HUES64 (cell line): ENCODE measurements around the gene PLA2G6.
A peak's percentile ranks its signal among the peaks of the same experiment; 100 is the strongest.

ENCODE experiments used
- H3K27ac ChIP-seq: 2 replicates; pipeline ENCODE4 v1.7.0; 2013; ENCODE audit warnings: low read depth, low read length, inconsistent platforms
- H3K27me3 ChIP-seq: 2 replicates; pipeline ENCODE4 v1.6.1; 2013; ENCODE audit warnings: mild to moderate bottlenecking, low read length; ENCODE audit not compliant: insufficient read depth
- H3K36me3 ChIP-seq: 2 replicates; pipeline ENCODE4 v1.6.1; 2013; ENCODE audit warnings: mild to moderate bottlenecking, low read length; ENCODE audit not compliant: insufficient read depth
- H3K4me1 ChIP-seq: 2 replicates; pipeline ENCODE4 v1.6.1; 2013; ENCODE audit warnings: mild to moderate bottlenecking, low read length, moderate library complexity; ENCODE audit not compliant: insufficient read depth
- H3K4me3 ChIP-seq: 2 replicates; pipeline ENCODE4 v1.5.1; 2013; ENCODE audit warnings: mild to moderate bottlenecking, low read length, moderate library complexity
- H3K9ac ChIP-seq: 2 replicates; pipeline ENCODE4 v1.6.1; 2013; ENCODE audit warnings: mild to moderate bottlenecking, low read depth, low read length
- H3K9me3 ChIP-seq: 2 replicates; pipeline ENCODE4 v1.6.1; 2013; ENCODE audit warnings: low read depth, low read length; ENCODE audit not compliant: insufficient read depth
- WGBS: fragments of 150-250, 120-280 bp; methylation state at CpG from one replicate; pipeline ENCODE4 v1.1.7; 2013; ENCODE audit warnings: missing lambda C conversion rate; 5-methylcytosine and 5-hydroxymethylcytosine counted together

The PLA2G6 gene

GRCh38 chr22:38221908-38222796 lies 40.5 kb upstream of the PLA2G6 start:
- no peak overlapping the region for H3K27ac ChIP-seq
- 92% methylated on average over 25 of the region's 25 CpGs for WGBS

GRCh38 chr22:38221407-38221806 lies 39.8 kb upstream of the PLA2G6 start:
- WGBS = 96% methylated on average over 20 of the region's 22 CpGs
- Histone ChIP-seq H3K36me3 (peaks cover 18% of the 10 kb centered on the region), H3K9ac (no peak overlapping the region), H3K4me3 (no peak overlapping the region), H3K9me3 (no peaks in the 10 kb centered on the region), H3K27ac (no peak overlapping the region), H3K4me1 (peaks cover 17% of the 10 kb centered on the region), H3K27me3 (no peaks in the 10 kb centered on the region)

More at GRCh38 chr22:38221908-38222796, 40.5 kb upstream of the PLA2G6 start:
- no peak overlapping the region for H3K4me3 ChIP-seq
- H3K4me1 ChIP-seq = peaks cover 17% of the 10 kb centered on the region
- no peaks in the 10 kb centered on the region for H3K9me3 ChIP-seq
- no peak overlapping the region for H3K9ac ChIP-seq
- H3K27me3 ChIP-seq = no peaks in the 10 kb centered on the region
- peaks cover 26% of the 10 kb centered on the region for H3K36me3 ChIP-seq

GRCh38 chr22:38220653-38221386 lies 39.2 kb upstream of the PLA2G6 start:
- WGBS = 92% methylated on average over 22 of the region's 22 CpGs
- Histone ChIP-seq H3K36me3 (peaks cover 15% of the 10 kb centered on the region), H3K9me3 (no peaks in the 10 kb centered on the region), H3K4me3 (no peak overlapping the region), H3K27me3 (no peaks in the 10 kb centered on the region), H3K27ac (no peak overlapping the region), H3K4me1 (peaks cover 17% of the 10 kb centered on the region), H3K9ac (no peak overlapping the region)

GRCh38 chr22:38220163-38220562 lies 38.5 kb upstream of the PLA2G6 start:
- WGBS = 85% methylated on average over 8 of the region's 8 CpGs
- no peak overlapping the region for H3K27ac ChIP-seq
- peaks cover 9% of the 10 kb centered on the region for H3K36me3 ChIP-seq
- H3K4me1 ChIP-seq = peaks cover 17% of the 10 kb centered on the region
- H3K9me3 ChIP-seq = no peaks in the 10 kb centered on the region
- H3K9ac ChIP-seq = no peak overlapping the region
- no peaks in the 10 kb centered on the region for H3K27me3 ChIP-seq
- no peak overlapping the region for H3K4me3 ChIP-seq

- no peak overlapping the region for H3K4me3 ChIP-seq
- peaks cover 4% of the 10 kb centered on the region; the same call in 1 of the 2 replicates for H3K36me3 ChIP-seq
- no peaks in the 10 kb centered on the region for H3K27me3 ChIP-seq
- H3K9me3 ChIP-seq = no peaks in the 10 kb centered on the region
- 85% methylated on average over 9 of the region's 10 CpGs for WGBS
- H3K4me1 ChIP-seq = peaks cover 20% of the 10 kb centered on the region
- H3K27ac ChIP-seq = peak overlapping the region; percentile 26; the same call in 1 of the 2 replicates
- H3K9ac ChIP-seq = no peak overlapping the region
Measured at GRCh38 chr22:38219632-38220031, 38.0 kb upstream of the PLA2G6 start.

- Histone ChIP-seq H3K36me3 (no peaks in the 10 kb centered on the region; the same call in 1 of the 2 replicates), H3K27ac (peak overlapping the region; percentile 86), H3K9me3 (no peaks in the 10 kb centered on the region), H3K4me3 (no peak overlapping the region), H3K27me3 (peaks cover 4% of the 10 kb centered on the region), H3K4me1 (peaks cover 20% of the 10 kb centered on the region), H3K9ac (peak overlapping the region; percentile 43)
- WGBS = 54% methylated on average over 23 of the region's 25 CpGs
Measured at GRCh38 chr22:38218661-38219622, 37.3 kb upstream of the PLA2G6 start.

GRCh38 chr22:38215156-38216038 lies 33.8 kb upstream of the PLA2G6 start:
- H3K36me3 ChIP-seq = no peaks in the 10 kb centered on the region
- WGBS = 79% methylated on average over 10 of the region's 11 CpGs

GRCh38 chr22:38214302-38215056 lies 32.8 kb upstream of the PLA2G6 start:
- no peaks in the 10 kb centered on the region for H3K36me3 ChIP-seq
- H3K4me1 ChIP-seq = peaks cover 20% of the 10 kb centered on the region
- H3K27me3 ChIP-seq = peaks cover 8% of the 10 kb centered on the region
- H3K27ac ChIP-seq = no peak overlapping the region
- H3K9me3 ChIP-seq = no peaks in the 10 kb centered on the region
- WGBS = 52% methylated on average over 81 of the region's 81 CpGs
- peak overlapping the region; percentile 20; the same call in 1 of the 2 replicates for H3K9ac ChIP-seq
- H3K4me3 ChIP-seq = peak overlapping the region; percentile 52

More at GRCh38 chr22:38215156-38216038, 33.8 kb upstream of the PLA2G6 start:
- Histone ChIP-seq H3K9me3 (no peaks in the 10 kb centered on the region), H3K4me1 (peaks cover 20% of the 10 kb centered on the region), H3K27me3 (peaks cover 8% of the 10 kb centered on the region), H3K9ac (no peak overlapping the region), H3K27ac (no peak overlapping the region), H3K4me3 (peak overlapping the region; percentile 8; the same call in 1 of the 2 replicates)

- Histone ChIP-seq H3K27me3 (peaks cover 8% of the 10 kb centered on the region), H3K4me1 (peaks cover 15% of the 10 kb centered on the region), H3K36me3 (no peaks in the 10 kb centered on the region), H3K9me3 (no peaks in the 10 kb centered on the region), H3K9ac (0 out of 2 replicates have a peak overlapping the region, but pooled peaks have one; percentile 20), H3K27ac (no peak overlapping the region), H3K4me3 (peak overlapping the region; percentile 52; the same call in 1 of the 2 replicates)
- 78% methylated on average over 8 of the region's 8 CpGs for WGBS
Measured at GRCh38 chr22:38213990-38214301, 32.3 kb upstream of the PLA2G6 start.
